ENCODE results near the gene MAGI3.

DNA sequence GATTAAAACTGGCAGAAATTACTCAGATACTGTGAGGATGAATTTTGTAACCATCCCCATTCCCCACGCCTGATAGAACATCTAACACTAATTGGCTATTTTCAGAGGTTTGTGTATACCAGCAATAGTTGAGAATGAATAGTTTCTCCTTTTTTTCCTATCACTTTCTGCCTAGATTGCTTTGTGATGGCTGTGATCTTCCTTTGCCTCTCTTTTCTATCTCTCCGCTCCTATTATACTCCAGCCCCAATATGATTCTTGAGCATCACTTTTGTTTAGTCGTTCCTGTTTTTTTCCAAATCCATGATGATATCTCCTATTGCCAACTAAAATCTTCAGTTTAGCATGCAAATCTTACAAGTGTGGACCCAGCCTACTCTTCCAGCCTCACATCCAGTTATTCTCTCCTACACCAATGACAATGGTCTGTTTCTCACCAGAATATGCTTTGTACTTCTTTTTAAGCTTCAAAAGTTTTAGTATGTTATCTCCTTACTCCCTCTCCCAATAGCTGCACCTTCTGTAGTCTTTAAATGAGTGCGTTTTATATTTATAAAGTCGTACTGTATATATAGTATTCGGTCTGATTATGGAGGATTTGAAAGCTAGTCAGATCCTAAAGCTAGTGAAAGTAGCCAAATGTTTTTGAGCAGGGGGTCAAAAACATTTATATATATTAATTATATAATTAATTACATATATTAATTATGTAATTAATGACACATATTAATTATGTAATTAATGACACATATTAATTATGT is 25.2 kb downstream of the MAGI3 start:
- TF ChIP-seq CTCF (IDR thresholded peaks at IDR 0.05) (no peak), EZH2 (IDR thresholded peaks at IDR 0.05; ENCODE audit: borderline replicate concordance, insufficient read depth, low read depth, low read length, poor library complexity, severe bottlenecking) (no peak)

All from B cell (primary cell).